ENCODE data around the gene SULT1E1.

DNA sequence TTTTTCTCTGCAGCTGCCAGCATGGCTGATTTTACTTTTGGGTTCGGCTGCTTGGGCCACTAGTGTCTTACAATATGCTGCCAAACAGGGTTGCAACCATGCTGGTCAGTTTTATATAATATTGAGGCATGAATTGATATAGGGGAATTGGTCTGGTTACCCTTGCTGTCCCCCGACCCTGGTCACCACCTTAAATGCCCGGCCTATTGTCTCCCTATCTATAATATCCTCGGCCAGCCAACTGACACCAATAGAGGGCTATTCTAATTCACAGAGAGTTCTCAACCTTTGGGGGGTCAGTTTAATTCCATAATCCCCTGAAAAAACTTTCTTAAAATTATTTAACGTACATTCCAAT lies 28.7 kb downstream of the SULT1E1 start:
- TF ChIP-seq, protein P1, sequence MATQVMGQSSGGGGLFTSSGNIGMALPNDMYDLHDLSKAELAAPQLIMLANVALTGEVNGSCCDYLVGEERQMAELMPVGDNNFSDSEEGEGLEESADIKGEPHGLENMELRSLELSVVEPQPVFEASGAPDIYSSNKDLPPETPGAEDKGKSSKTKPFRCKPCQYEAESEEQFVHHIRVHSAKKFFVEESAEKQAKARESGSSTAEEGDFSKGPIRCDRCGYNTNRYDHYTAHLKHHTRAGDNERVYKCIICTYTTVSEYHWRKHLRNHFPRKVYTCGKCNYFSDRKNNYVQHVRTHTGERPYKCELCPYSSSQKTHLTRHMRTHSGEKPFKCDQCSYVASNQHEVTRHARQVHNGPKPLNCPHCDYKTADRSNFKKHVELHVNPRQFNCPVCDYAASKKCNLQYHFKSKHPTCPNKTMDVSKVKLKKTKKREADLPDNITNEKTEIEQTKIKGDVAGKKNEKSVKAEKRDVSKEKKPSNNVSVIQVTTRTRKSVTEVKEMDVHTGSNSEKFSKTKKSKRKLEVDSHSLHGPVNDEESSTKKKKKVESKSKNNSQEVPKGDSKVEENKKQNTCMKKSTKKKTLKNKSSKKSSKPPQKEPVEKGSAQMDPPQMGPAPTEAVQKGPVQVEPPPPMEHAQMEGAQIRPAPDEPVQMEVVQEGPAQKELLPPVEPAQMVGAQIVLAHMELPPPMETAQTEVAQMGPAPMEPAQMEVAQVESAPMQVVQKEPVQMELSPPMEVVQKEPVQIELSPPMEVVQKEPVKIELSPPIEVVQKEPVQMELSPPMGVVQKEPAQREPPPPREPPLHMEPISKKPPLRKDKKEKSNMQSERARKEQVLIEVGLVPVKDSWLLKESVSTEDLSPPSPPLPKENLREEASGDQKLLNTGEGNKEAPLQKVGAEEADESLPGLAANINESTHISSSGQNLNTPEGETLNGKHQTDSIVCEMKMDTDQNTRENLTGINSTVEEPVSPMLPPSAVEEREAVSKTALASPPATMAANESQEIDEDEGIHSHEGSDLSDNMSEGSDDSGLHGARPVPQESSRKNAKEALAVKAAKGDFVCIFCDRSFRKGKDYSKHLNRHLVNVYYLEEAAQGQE (IDR thresholded peaks at IDR 0.05), result no peak
- TF ChIP-seq ZNF302 (CRISPR knock-in tag; IDR thresholded peaks at IDR 0.05) (no peak), CTCF (IDR thresholded peaks at IDR 0.05) (no peak), HOXB13 (CRISPR knock-in tag; IDR thresholded peaks at IDR 0.05; ENCODE audit: low read depth) (no peak), ELK1 (IDR thresholded peaks at IDR 0.05; ENCODE audit: low read depth, low read length) (no peak), EP300 (IDR thresholded peaks at IDR 0.05) (no peak), SREBF2 (IDR thresholded peaks at IDR 0.05) (no peak), SMC3 (IDR thresholded peaks at IDR 0.05) (no peak)
